Calu3 (cell line): Measurements from ENCODE around the gene UMAD1. TPM values are rescaled to one million over a fixed set of nuclear protein-coding genes. Genes with fewer than 3 reads are reported as not detected.

ENCODE experiments used
- BruUV-seq: library from RNA; stranded (reverse); fragments of 400-500 nt; replicated peaks from 2 replicates; lab custom pipeline; 2021; lab: Mats Ljungman, UMichigan
- CTCF ChIA-PET: fragments of 300-600 bp; sonication (Branson Sonifier 250); formaldehyde crosslinking; loops from one replicate; lab custom pipeline; 2022; ENCODE audit warnings: antibody characterized with exemption; lab: Charles Lee
- DNase-seq: peaks from one replicate; pipeline ENCODE4 v3.0.0; 2022
- H3K27ac Mint-ChIP-seq: one replicate; pipeline ENCODE4 v1.8.0; 2022; ENCODE audit warnings: mixed read lengths; ENCODE audit not compliant: unreplicated experiment
- H3K27me3 Mint-ChIP-seq: one replicate; pipeline ENCODE4 v1.8.0; 2022; ENCODE audit warnings: mixed read lengths; ENCODE audit not compliant: unreplicated experiment
- H3K36me3 Mint-ChIP-seq: one replicate; pipeline ENCODE4 v1.8.0; 2022; ENCODE audit warnings: mild to moderate bottlenecking, moderate library complexity, mixed read lengths; ENCODE audit not compliant: insufficient read depth, unreplicated experiment
- H3K4me1 Mint-ChIP-seq: one replicate; pipeline ENCODE4 v1.8.0; 2022; ENCODE audit warnings: mild to moderate bottlenecking, low read depth, mixed read lengths; ENCODE audit not compliant: unreplicated experiment
- H3K4me3 Mint-ChIP-seq: one replicate; pipeline ENCODE4 v1.8.0; 2022; ENCODE audit warnings: mild to moderate bottlenecking, low read depth, moderate library complexity, mixed read lengths; ENCODE audit not compliant: unreplicated experiment
- H3K9me3 Mint-ChIP-seq: one replicate; pipeline ENCODE4 v1.8.0; 2022; ENCODE audit warnings: low read depth, mixed read lengths; ENCODE audit not compliant: unreplicated experiment
- CTCF ChIP-seq: fragments of 200-600 bp; IDR thresholded peaks from one replicate; pipeline ENCODE4 v1.8.0; 2022; ENCODE audit warnings: antibody characterized with exemption; ENCODE audit not compliant: unreplicated experiment
- intact Hi-C: fragments of 100-400 bp; cut with micrococcal nuclease; formaldehyde crosslinking; loops from one replicate; pipeline ENCODE4 v1.10.0; 2022; ENCODE audit not compliant: unreplicated experiment
- total RNA-seq: library from RNA; stranded (reverse); gene quantifications from 2 replicates; pipeline ENCODE4 v1.2.3, GENCODE V29; 2022

UMAD1 gene
- total RNA-seq, 1 experiment from 2014 or later, result 25.2 TPM

DNA sequence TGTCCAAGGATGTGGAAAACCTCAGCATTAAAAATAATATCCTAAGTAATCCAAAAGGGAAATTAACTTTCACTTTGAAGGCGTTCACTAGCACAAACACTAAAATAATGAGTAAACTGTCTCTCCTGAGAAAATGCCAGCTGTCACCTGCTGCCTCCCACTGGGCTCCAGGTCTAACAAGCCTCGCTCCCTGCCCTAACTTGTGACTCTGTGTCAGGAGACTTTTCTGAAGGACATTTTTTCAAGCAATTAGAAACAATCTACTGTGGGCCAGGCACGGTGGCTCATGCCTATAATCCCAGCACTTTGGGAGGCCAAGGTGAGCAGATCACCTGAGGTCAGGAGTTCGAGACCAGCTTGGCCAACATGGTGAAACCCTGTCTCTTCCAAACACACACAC, 255.2 kb downstream of the UMAD1 start:
- no peak for TF ChIP-seq CTCF
- H3K4me3 Mint-ChIP-seq, result no peak overlapping the region
- no peak overlapping the region for H3K27ac Mint-ChIP-seq
- BruUV-seq, result no TSS peak
- no peaks in the 10 kb centered on the region for H3K4me1 Mint-ChIP-seq
- intact Hi-C loops, result no loop called here
- H3K36me3 Mint-ChIP-seq, result no peaks in the 10 kb centered on the region
- CTCF ChIA-PET, result no interaction called here
- peaks cover 2% of the 10 kb centered on the region for H3K9me3 Mint-ChIP-seq
- DNase-seq, result no peak
- no peaks in the 10 kb centered on the region for H3K27me3 Mint-ChIP-seq

- no peak overlapping the region for H3K27ac Mint-ChIP-seq
- H3K4me3 Mint-ChIP-seq, result no peak overlapping the region
- no peak for DNase-seq
- intact Hi-C loops, result no loop called here
- H3K36me3 Mint-ChIP-seq, result no peaks in the 10 kb centered on the region
- no peaks in the 10 kb centered on the region for H3K27me3 Mint-ChIP-seq
- H3K9me3 Mint-ChIP-seq, result no peaks in the 10 kb centered on the region
- CTCF ChIA-PET, result interaction anchor here (0.6 kb wide), 1 partner anchor 143 kb away, joined by 3 read pairs; no protein-coding TSS in a partner anchor
- no peak for TF ChIP-seq CTCF
- H3K4me1 Mint-ChIP-seq, result no peaks in the 10 kb centered on the region
- no TSS peak for BruUV-seq
Observed at GRCh38 chr7:7897509-7897908, 257.0 kb downstream of the UMAD1 start.

- intact Hi-C loops, result no loop called here
- Mint-ChIP-seq H3K4me3 (no peak overlapping the region), H3K27ac (no peak overlapping the region), H3K27me3 (no peaks in the 10 kb centered on the region), H3K9me3 (no peaks in the 10 kb centered on the region), H3K4me1 (no peaks in the 10 kb centered on the region), H3K36me3 (no peaks in the 10 kb centered on the region)
- CTCF ChIA-PET, result no interaction called here
- no peak for DNase-seq
- TF ChIP-seq CTCF, result no peak
- no TSS peak for BruUV-seq
Observed at GRCh38 chr7:7897949-7898515, 257.5 kb downstream of the UMAD1 start.

DNA sequence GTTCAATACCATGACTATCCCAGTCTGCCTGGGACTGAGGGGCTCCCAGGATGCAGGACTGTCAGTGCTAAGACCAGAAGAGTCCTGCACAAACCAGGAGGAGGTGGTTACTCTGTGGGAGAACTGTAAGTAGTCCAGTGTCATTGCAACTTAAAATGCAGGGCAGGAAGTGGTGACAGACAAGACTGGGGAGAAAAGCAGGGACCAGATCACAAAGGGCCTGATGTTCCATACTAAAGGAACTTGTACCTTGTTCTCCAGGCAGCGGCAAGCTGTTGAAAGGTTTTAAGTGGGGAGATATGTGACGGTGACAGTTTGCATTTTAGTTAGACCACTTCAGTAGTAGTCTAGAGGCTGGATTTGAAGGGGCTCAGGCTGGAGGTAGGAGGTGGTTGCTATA, 262.3 kb downstream of the UMAD1 start:
- CTCF ChIA-PET, result interaction anchor here (0.7 kb wide), 1 partner anchor 139 kb away, joined by 3 read pairs; no protein-coding TSS in a partner anchor
- Mint-ChIP-seq H3K27me3 (no peaks in the 10 kb centered on the region), H3K9me3 (no peaks in the 10 kb centered on the region), H3K4me3 (no peak overlapping the region), H3K36me3 (no peaks in the 10 kb centered on the region), H3K27ac (no peak overlapping the region), H3K4me1 (no peaks in the 10 kb centered on the region)
- no TSS peak for BruUV-seq
- TF ChIP-seq CTCF, result no peak
- no peak for DNase-seq
- intact Hi-C loops, result loop anchor here (10.0 kb wide), 1 partner anchor 132 kb away; no protein-coding TSS in a partner anchor
